SK-N-SH (cell line): ENCODE results near the gene TMEM266. TPM values are rescaled to one million over a fixed set of nuclear protein-coding genes. Genes with fewer than 3 reads are reported as not detected.

Experiments
- CTCF ChIA-PET: fragments of 300-600, 350-600 bp; formaldehyde crosslinking; extraction: SDS; loops from one replicate; lab custom pipeline; 2021; lab: Yijun Ruan, JAX
- POLR2A ChIA-PET: fragments of 350-600 bp; sonication (Branson Sonifier 250); formaldehyde crosslinking; extraction: SDS; loops from one replicate; lab custom pipeline; 2020; ENCODE audit warnings: antibody characterized with exemption, inconsistent platforms; lab: Yijun Ruan, JAX
- DNase-seq: peaks from one replicate; pipeline ENCODE4 v3.0.0; 2012
- H2AFZ ChIP-seq: fragments of 200-600 bp; sonication (generic); 2 replicates; pipeline ENCODE4 v1.8.1; 2016; ENCODE audit warnings: antibody characterized with exemption, mild to moderate bottlenecking, low read depth
- H3F3A ChIP-seq: fragments of 200-600 bp; sonication (generic); replicated peaks from 2 replicates; pipeline ENCODE3; 2016; ENCODE audit warnings: antibody characterized with exemption, mild to moderate bottlenecking; ENCODE audit not compliant: insufficient read depth
- H3K27ac ChIP-seq, 2 experiments: fragments of 200-500 bp in 1 of 2; fragments of 200-600 bp in 1 of 2; sonication (Bioruptor generic) in 1 of 2; sonication (generic), shearing (Covaris generic) in 1 of 2; 2 replicates each; pipeline versions ENCODE4 v1.5.1 to v1.6.1; 2014 to 2016; ENCODE audit warnings: low read depth in 2 of 2, inconsistent platforms in 1 of 2, low read length in 1 of 2, mild to moderate bottlenecking in 1 of 2, mixed read lengths in 1 of 2
- H3K27me3 ChIP-seq: fragments of 200-600 bp; sonication (generic), shearing (Covaris generic); 2 replicates; pipeline ENCODE4 v1.6.1; 2016; ENCODE audit warnings: mixed run types; ENCODE audit not compliant: insufficient read depth
- H3K36me3 ChIP-seq, 2 experiments: fragments of 200-500 bp in 1 of 2; fragments of 200-600 bp in 1 of 2; sonication (Bioruptor generic) in 1 of 2; sonication (generic) in 1 of 2; replicated peaks in 1 of 2; 2 replicates each; pipeline versions ENCODE3 to v1.5.1; 2014 to 2016; ENCODE audit warnings: low read length in 1 of 2, mild to moderate bottlenecking in 1 of 2; ENCODE audit not compliant: insufficient read depth in 2 of 2, control insufficient read depth in 1 of 2
- H3K4me1 ChIP-seq, 2 experiments: fragments of 200-500 bp in 1 of 2; fragments of 200-600 bp in 1 of 2; sonication (Bioruptor generic) in 1 of 2; sonication (generic), shearing (Covaris generic) in 1 of 2; 2 replicates each; pipeline versions ENCODE4 v1.5.1 to v1.6.1; 2014 to 2016; ENCODE audit warnings: low read depth in 1 of 2, low read length in 1 of 2, mixed run types in 1 of 2; ENCODE audit not compliant: insufficient read depth in 2 of 2, control insufficient read depth in 1 of 2
- H3K4me2 ChIP-seq: fragments of 200-600 bp; sonication (generic), shearing (Covaris generic); 2 replicates; pipeline ENCODE4 v1.6.1; 2017; ENCODE audit warnings: mixed run types
- H3K4me3 ChIP-seq, 2 experiments: fragments of 200-500 bp in 1 of 2; fragments of 200-600 bp in 1 of 2; sonication (Bioruptor generic) in 1 of 2; sonication (generic), shearing (Covaris generic) in 1 of 2; 2 replicates each; pipeline versions ENCODE4 v1.5.1 to v1.8.1; 2014 to 2016; ENCODE audit warnings: low read depth in 2 of 2, inconsistent platforms in 1 of 2, low read length in 1 of 2, mild to moderate bottlenecking in 1 of 2, mixed read lengths in 1 of 2, moderate library complexity in 1 of 2
- H3K79me2 ChIP-seq: fragments of 200-600 bp; sonication (generic); 2 replicates; pipeline ENCODE4 v1.8.1; 2017; ENCODE audit warnings: mild to moderate bottlenecking; ENCODE audit not compliant: insufficient read depth
- H3K9ac ChIP-seq: fragments of 200-600 bp; sonication (generic); 2 replicates; pipeline ENCODE4 v1.6.1; 2017; ENCODE audit warnings: mixed run types
- H3K9me2 ChIP-seq: fragments of 200-600 bp; sonication (generic); 2 replicates; pipeline ENCODE4 v1.6.1; 2017; ENCODE audit warnings: mixed run types
- H3K9me3 ChIP-seq: fragments of 200-600 bp; sonication (generic); 2 replicates; pipeline ENCODE4 v1.6.1; 2017; ENCODE audit warnings: mixed run types, mild to moderate bottlenecking, moderate library complexity
- H4K20me1 ChIP-seq: fragments of 200-600 bp; sonication (generic); 2 replicates; pipeline ENCODE4 v1.6.1; 2017; ENCODE audit warnings: mild to moderate bottlenecking, mixed run types; ENCODE audit not compliant: insufficient read depth
- ELF1 ChIP-seq: IDR thresholded peaks from 2 replicates; pipeline ENCODE4 v1.4.0; 2012
- FOSL2 ChIP-seq: IDR thresholded peaks from 2 replicates; pipeline ENCODE4 v1.4.0; 2012; ENCODE audit warnings: low read depth, mild to moderate bottlenecking, moderate library complexity, borderline replicate concordance
- GATA2 ChIP-seq: sonication (generic); formaldehyde crosslinking; IDR thresholded peaks from 2 replicates; pipeline ENCODE4 v1.5.0; 2020; ENCODE audit warnings: mild to moderate bottlenecking, missing genetic modification reagents
- IRF3 ChIP-seq: fragments of 150-350 bp; IDR thresholded peaks from 2 replicates; pipeline ENCODE4 v1.6.1; 2016; ENCODE audit warnings: mild to moderate bottlenecking, low read depth, low read length
- MXI1 ChIP-seq: IDR thresholded peaks from 2 replicates; pipeline ENCODE4 v1.6.1; 2012; ENCODE audit warnings: mild to moderate bottlenecking, low read depth, low read length, improper control_type of control experiment
- PBX3 ChIP-seq: IDR thresholded peaks from 2 replicates; pipeline ENCODE4; 2012
- RAD21 ChIP-seq: IDR thresholded peaks from 2 replicates; pipeline ENCODE4 v1.6.1; 2012; ENCODE audit warnings: mild to moderate bottlenecking, low read length
- REST ChIP-seq: IDR thresholded peaks from 2 replicates; pipeline ENCODE4 v1.6.1; 2012; ENCODE audit warnings: mild to moderate bottlenecking, low read depth, low read length, moderate library complexity
- SMC3 ChIP-seq: IDR thresholded peaks from 2 replicates; pipeline ENCODE4 v1.6.1; 2012; ENCODE audit warnings: low read depth, low read length, improper control_type of control experiment
- TCF12 ChIP-seq: IDR thresholded peaks from 2 replicates; pipeline ENCODE4 v1.4.0; 2012
- USF1 ChIP-seq: IDR thresholded peaks from 2 replicates; pipeline ENCODE4 v1.4.0; 2012; ENCODE audit warnings: low read depth, borderline replicate concordance
- USF2 ChIP-seq: fragments of 150-350 bp; IDR thresholded peaks from 2 replicates; pipeline ENCODE4 v1.6.1; 2017; ENCODE audit warnings: antibody characterized with exemption, low read length, low read depth, borderline replicate concordance
- WGBS: methylation state at CpG from one replicate; pipeline ENCODE4 v1.1.6; 2017; ENCODE audit warnings: low lambda C conversion rate; 5-methylcytosine and 5-hydroxymethylcytosine counted together
- polyA plus RNA-seq, 3 experiments: library from polyadenylated mRNA; depleted of rRNA; stranded (reverse); fragments of >200 nt; gene quantifications; 2 replicates each; pipeline ENCODE4 v1.2.3, GENCODE V29; 2012
- TF ChIP-seq, protein P1 (sequence below): fragments of 200-600 bp; sonication (generic); IDR thresholded peaks from 2 replicates; pipeline ENCODE4 v1.6.1; 2017; ENCODE audit warnings: antibody characterized with exemption, mild to moderate bottlenecking, moderate library complexity

TMEM266 gene
- polyA plus RNA-seq, 1 of the 3 experiments (the other 2 are of a cell fraction), result 0.07 TPM

DNA sequence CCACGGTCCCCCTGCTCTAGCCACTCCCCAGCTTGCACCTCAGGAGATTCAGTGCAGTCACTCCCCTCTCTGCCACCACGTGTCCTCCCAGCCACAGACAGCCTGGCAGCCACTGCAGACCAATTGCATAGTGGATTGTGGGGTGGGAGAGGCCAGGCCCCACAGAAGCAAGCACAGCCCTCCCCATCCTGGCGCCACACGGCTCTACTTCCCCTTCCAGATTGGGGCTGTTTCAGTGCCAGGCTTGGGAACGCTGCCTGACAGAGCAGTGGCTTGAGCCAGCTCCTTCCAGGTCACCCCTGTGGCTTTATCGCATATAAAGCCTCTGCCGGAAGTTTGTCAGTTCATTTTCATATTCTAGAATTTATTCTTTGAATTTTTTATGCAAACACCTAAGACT lies 90.7 kb downstream of the TMEM266 start:
- H2AFZ ChIP-seq, result no peak overlapping the region
- H3K79me2 ChIP-seq, result no peaks in the 10 kb centered on the region

DNA sequence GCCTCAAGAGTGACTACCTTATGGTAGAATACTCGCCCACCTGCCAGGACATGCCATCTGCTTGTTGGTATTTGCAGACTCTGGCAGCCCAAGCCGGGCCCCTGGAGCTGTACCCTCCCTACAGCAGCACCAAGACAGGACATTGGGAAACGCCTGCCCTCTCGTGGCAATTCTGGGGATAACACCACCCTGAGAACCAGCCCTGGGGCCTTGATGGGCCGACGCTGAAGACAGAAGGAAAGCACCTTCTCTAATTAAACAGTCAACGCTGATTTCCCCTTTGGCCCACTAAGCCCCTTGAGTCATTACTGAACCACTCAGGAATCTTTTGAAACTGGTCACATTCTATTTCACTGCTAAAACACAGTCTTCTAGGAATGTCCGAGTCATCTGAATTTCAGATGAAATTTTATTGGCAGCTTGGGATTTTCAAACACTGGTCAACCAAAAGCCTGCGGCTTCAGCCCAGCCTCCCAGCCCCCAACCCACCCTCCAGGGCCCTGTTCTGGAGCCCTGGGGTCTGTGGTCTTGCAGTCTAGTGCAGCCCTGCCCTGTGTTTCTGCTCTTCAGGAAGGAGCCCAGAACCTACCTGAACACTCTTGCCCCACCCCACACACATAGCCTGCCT lies 91.3 kb downstream of the TMEM266 start:
- peak; percentile 57 for TF ChIP-seq SMC3
- no peak for TF ChIP-seq IRF3
- peak; percentile 66 for TF ChIP-seq RAD21
- TF ChIP-seq MXI1, result no peak
- no peak for TF ChIP-seq FOSL2
- TF ChIP-seq GATA2 (CRISPR knock-in tag), result no peak
- no peak for TF ChIP-seq USF2
- TF ChIP-seq REST, result no peak
- peak; percentile 34; the same call in 1 of the 2 replicates for TF ChIP-seq PBX3
- TF ChIP-seq, protein P1, sequence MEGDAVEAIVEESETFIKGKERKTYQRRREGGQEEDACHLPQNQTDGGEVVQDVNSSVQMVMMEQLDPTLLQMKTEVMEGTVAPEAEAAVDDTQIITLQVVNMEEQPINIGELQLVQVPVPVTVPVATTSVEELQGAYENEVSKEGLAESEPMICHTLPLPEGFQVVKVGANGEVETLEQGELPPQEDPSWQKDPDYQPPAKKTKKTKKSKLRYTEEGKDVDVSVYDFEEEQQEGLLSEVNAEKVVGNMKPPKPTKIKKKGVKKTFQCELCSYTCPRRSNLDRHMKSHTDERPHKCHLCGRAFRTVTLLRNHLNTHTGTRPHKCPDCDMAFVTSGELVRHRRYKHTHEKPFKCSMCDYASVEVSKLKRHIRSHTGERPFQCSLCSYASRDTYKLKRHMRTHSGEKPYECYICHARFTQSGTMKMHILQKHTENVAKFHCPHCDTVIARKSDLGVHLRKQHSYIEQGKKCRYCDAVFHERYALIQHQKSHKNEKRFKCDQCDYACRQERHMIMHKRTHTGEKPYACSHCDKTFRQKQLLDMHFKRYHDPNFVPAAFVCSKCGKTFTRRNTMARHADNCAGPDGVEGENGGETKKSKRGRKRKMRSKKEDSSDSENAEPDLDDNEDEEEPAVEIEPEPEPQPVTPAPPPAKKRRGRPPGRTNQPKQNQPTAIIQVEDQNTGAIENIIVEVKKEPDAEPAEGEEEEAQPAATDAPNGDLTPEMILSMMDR, result peak; percentile 87
- no peak; the same call in 1 of the 2 replicates for TF ChIP-seq TCF12
- TF ChIP-seq ELF1, result no peak
- peak; percentile 89 for DNase-seq
- POLR2A ChIA-PET, result no interaction called here
- H4K20me1 ChIP-seq, result no peaks in the 10 kb centered on the region
- H3K4me2 ChIP-seq, result no peak overlapping the region
- no peaks in the 10 kb centered on the region; the same call in 1 of the 2 replicates for H3K27me3 ChIP-seq
- H2AFZ ChIP-seq, result peak overlapping the region; percentile 84; the same call in 1 of the 2 replicates
- H3F3A ChIP-seq, result peaks cover 8% of the 10 kb centered on the region
- peaks cover 5 to 6% of the 10 kb centered on the region in 2 experiments; a peak in 1 of 4 replicates for H3K4me1 ChIP-seq
- no peaks in the 10 kb centered on the region for H3K9me2 ChIP-seq
- H3K9me3 ChIP-seq, result no peaks in the 10 kb centered on the region
- WGBS, result 9% methylated on average over 9 of the region's 9 CpGs
- H3K27ac ChIP-seq, result no peak overlapping the region; a peak in 1 of 4 replicates
- no peak overlapping the region for H3K9ac ChIP-seq
- H3K79me2 ChIP-seq, result no peaks in the 10 kb centered on the region
- peak overlapping the region in 1 of 2 experiments; percentile 32; a peak in 1 of 4 replicates for H3K4me3 ChIP-seq
- CTCF ChIA-PET, result interaction anchor here (0.7 to 19.1 kb wide), 20 partner anchors 8 to 716 kb away, joined by 3 to 279 read pairs (median 4); partner anchors contain the start of gene TMEM266
- H3K36me3 ChIP-seq, result no peaks in the 10 kb centered on the region

More for the DNA sequence above, 90.7 kb downstream of the TMEM266 start:
- ChIA-PET CTCF (interaction anchor here (0.6 to 19.1 kb wide), 20 partner anchors 9 to 717 kb away, joined by 3 to 279 read pairs (median 4); partner anchors contain the start of gene TMEM266), POLR2A (no interaction called here)
- Histone ChIP-seq H3K36me3 (no peaks in the 10 kb centered on the region), H3K4me2 (no peak overlapping the region), H4K20me1 (no peaks in the 10 kb centered on the region), H3K9me2 (no peaks in the 10 kb centered on the region), H3K27ac (no peak overlapping the region), H3K27me3 (peaks cover 2% of the 10 kb centered on the region; the same call in 1 of the 2 replicates), H3K4me3 (no peak overlapping the region)
- no peak for DNase-seq
- WGBS, result 78% methylated on average over 7 of the region's 7 CpGs
- TF ChIP-seq RAD21 (no peak), USF1 (no peak), GATA2 (CRISPR knock-in tag) (no peak), SMC3 (no peak)
- TF ChIP-seq, all 33 proteins: peak for 0
- H3K9me3 ChIP-seq, result no peaks in the 10 kb centered on the region
- no peak overlapping the region for H3K9ac ChIP-seq
- H3K4me1 ChIP-seq, result peaks cover 5 to 6% of the 10 kb centered on the region in 2 experiments; a peak in 1 of 4 replicates
- peaks cover 7% of the 10 kb centered on the region for H3F3A ChIP-seq
